ENCODE measurements around the gene TIGD6.
"Not testable (repeated sequence)": the region's sequence is repeated elsewhere in the genome, so short reads cannot be mapped to it uniquely, and the experiment has no call there.

The TIGD6 gene

GRCh38 chr5:149948993-149949392, 51.5 kb downstream of the TIGD6 start:
- no peak overlapping the region for H3K27ac Mint-ChIP-seq
- peaks cover 3% of the 10 kb centered on the region for H3K27me3 Mint-ChIP-seq
- H3K36me3 Mint-ChIP-seq: no peaks in the 10 kb centered on the region
- no peak overlapping the region for H3K4me3 Mint-ChIP-seq
- H3K4me1 Mint-ChIP-seq (ENCODE audit: low read depth): no peaks in the 10 kb centered on the region
- no peaks in the 10 kb centered on the region for H3K9me3 Mint-ChIP-seq (ENCODE audit: low read depth)

GRCh38 chr5:149946118-149946517, 54.3 kb downstream of the TIGD6 start:
- H3K36me3 Mint-ChIP-seq: no peaks in the 10 kb centered on the region
- no peak overlapping the region for H3K4me3 Mint-ChIP-seq
- no peak overlapping the region for H3K27ac Mint-ChIP-seq
- H3K9me3 Mint-ChIP-seq (ENCODE audit: low read depth): no peaks in the 10 kb centered on the region
- no peaks in the 10 kb centered on the region for H3K4me1 Mint-ChIP-seq (ENCODE audit: low read depth)
- H3K27me3 Mint-ChIP-seq: peaks cover 5% of the 10 kb centered on the region

- Mint-ChIP-seq H3K27ac (no peak within 1 kb of the TSS), H3K4me1 (ENCODE audit: low read depth) (no peaks in the 10 kb centered on the region), H3K27me3 (peaks cover 5% of the 10 kb centered on the region), H3K4me3 (no peak within 1 kb of the TSS), H3K36me3 (no peaks in the 10 kb centered on the region), H3K9me3 (ENCODE audit: low read depth) (no peaks in the 10 kb centered on the region)
Observed at GRCh38 chr5:149944666-149945065, 55.8 kb downstream of the TIGD6 start, which contains the start of gene PDE6A. PDE6A (minus strand) TSS chr5:149944793; CDS start chr5:149944673, 120 bp downstream.

GRCh38 chr5:149943177-149943949, 57.1 kb downstream of the TIGD6 start:
- H3K27me3 Mint-ChIP-seq; H3K36me3 Mint-ChIP-seq; H3K27ac Mint-ChIP-seq; H3K9me3 Mint-ChIP-seq (ENCODE audit: low read depth); H3K4me1 Mint-ChIP-seq (ENCODE audit: low read depth); H3K4me3 Mint-ChIP-seq: not testable (repeated sequence)
